ENCODE measurements around the gene MRPL10.

DNA sequence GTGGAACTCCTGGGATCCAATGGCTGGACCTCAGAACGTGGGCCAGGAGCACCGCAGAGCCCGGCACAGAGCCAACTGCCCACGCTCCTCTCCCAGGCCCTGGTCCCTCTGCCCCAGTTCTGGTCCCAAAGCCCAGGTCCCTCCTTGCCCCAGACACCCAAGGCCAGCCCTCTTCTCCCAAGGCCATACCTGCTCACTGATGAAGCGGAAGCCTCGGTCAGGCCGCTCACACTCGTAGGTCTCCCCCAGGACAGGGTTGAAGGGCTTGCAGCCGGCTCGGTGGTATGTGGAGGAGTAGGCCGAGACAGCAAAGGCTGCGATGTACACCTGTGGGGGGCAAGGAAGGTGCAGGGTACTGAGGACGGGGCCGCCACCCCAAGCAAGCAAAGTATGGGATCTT, 18.3 kb downstream of the MRPL10 start:
- TF ChIP-seq, protein P1, sequence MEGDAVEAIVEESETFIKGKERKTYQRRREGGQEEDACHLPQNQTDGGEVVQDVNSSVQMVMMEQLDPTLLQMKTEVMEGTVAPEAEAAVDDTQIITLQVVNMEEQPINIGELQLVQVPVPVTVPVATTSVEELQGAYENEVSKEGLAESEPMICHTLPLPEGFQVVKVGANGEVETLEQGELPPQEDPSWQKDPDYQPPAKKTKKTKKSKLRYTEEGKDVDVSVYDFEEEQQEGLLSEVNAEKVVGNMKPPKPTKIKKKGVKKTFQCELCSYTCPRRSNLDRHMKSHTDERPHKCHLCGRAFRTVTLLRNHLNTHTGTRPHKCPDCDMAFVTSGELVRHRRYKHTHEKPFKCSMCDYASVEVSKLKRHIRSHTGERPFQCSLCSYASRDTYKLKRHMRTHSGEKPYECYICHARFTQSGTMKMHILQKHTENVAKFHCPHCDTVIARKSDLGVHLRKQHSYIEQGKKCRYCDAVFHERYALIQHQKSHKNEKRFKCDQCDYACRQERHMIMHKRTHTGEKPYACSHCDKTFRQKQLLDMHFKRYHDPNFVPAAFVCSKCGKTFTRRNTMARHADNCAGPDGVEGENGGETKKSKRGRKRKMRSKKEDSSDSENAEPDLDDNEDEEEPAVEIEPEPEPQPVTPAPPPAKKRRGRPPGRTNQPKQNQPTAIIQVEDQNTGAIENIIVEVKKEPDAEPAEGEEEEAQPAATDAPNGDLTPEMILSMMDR (IDR thresholded peaks at IDR 0.05) = no peak
- TF ChIP-seq POLR2A (IDR thresholded peaks at IDR 0.05) (no peak), POLR2AphosphoS5 (IDR thresholded peaks at IDR 0.05) (no peak)

Measured in gastroesophageal sphincter (tissue), 3 donors.